IMR-90 (cell line): Measurements from ENCODE around the gene SRGAP3. TPM values are rescaled to one million over a fixed set of nuclear protein-coding genes. Genes with fewer than 3 reads are reported as not detected.

ENCODE experiments used
- ATAC-seq: fragments of 200-7000 bp; cut with Tn5 transposase; 2 replicates; pipeline ENCODE4 v1.9.1; 2020; ENCODE audit warnings: low read depth, mild to moderate bottlenecking, moderate library complexity
- BruUV-seq: library from RNA; stranded (reverse); fragments of 400-500 nt; replicated peaks from 2 replicates; lab custom pipeline; 2021; lab: Mats Ljungman, UMichigan
- CTCF ChIA-PET: fragments of 300-600 bp; formaldehyde crosslinking; extraction: SDS; loops from one replicate; lab custom pipeline; 2021; ENCODE audit warnings: antibody characterized with exemption; lab: Yijun Ruan, JAX
- POLR2A ChIA-PET: fragments of 300-600 bp; sonication (Branson Sonifier 250); formaldehyde crosslinking; loops from one replicate; lab custom pipeline; 2022; ENCODE audit warnings: antibody characterized with exemption; ENCODE audit not compliant: unreplicated experiment; lab: Charles Lee
- DNase-seq: peaks from one replicate; pipeline ENCODE4 v3.0.0; 2013
- H2AFZ ChIP-seq: replicated peaks from 2 replicates; pipeline ENCODE3; 2013; ENCODE audit warnings: low read length, mild to moderate bottlenecking; ENCODE audit not compliant: poor library complexity
- H2AK5ac ChIP-seq: 2 replicates; pipeline ENCODE4 v1.6.1; 2013; ENCODE audit warnings: low read depth, low read length, inconsistent platforms
- H2AK9ac ChIP-seq: replicated peaks from 2 replicates; pipeline ENCODE3; 2013; ENCODE audit warnings: mild to moderate bottlenecking, low read depth, low read length, moderate library complexity; ENCODE audit not compliant: poor library complexity
- H2BK120ac ChIP-seq: 2 replicates; pipeline ENCODE4 v1.6.1; 2013; ENCODE audit warnings: low read depth, low read length, inconsistent platforms
- H2BK15ac ChIP-seq: 3 replicates; pipeline ENCODE4 v1.6.1; 2013; ENCODE audit warnings: low read depth, low read length, inconsistent platforms
- H2BK20ac ChIP-seq: 2 replicates; pipeline ENCODE4 v1.6.1; 2013; ENCODE audit warnings: low read depth, mild to moderate bottlenecking, inconsistent platforms, low read length, moderate library complexity
- H2BK5ac ChIP-seq: 2 replicates; pipeline ENCODE4 v1.6.1; 2013; ENCODE audit warnings: mild to moderate bottlenecking, low read depth, low read length, inconsistent platforms; ENCODE audit not compliant: poor library complexity, severe bottlenecking
- H3K14ac ChIP-seq: replicated peaks from 2 replicates; pipeline ENCODE4 v1.6.1; 2013; ENCODE audit warnings: low read depth, low read length, inconsistent platforms
- H3K18ac ChIP-seq: 2 replicates; pipeline ENCODE4 v1.6.1; 2013; ENCODE audit warnings: low read depth, low read length, control low read depth
- H3K23ac ChIP-seq: 2 replicates; pipeline ENCODE4 v1.6.1; 2013; ENCODE audit warnings: low read depth, low read length, inconsistent platforms
- H3K27ac ChIP-seq: 2 replicates; pipeline ENCODE4 v1.5.1; 2013; ENCODE audit warnings: mild to moderate bottlenecking, control low read depth, low read length; ENCODE audit not compliant: insufficient read depth
- H3K27me3 ChIP-seq: 2 replicates; pipeline ENCODE4 v1.6.1; 2013; ENCODE audit warnings: low read length; ENCODE audit not compliant: control insufficient read depth, insufficient read depth
- H3K36me3 ChIP-seq: 2 replicates; pipeline ENCODE4 v1.6.1; 2013; ENCODE audit warnings: low read length, mixed read lengths; ENCODE audit not compliant: control insufficient read depth, insufficient read depth
- H3K4ac ChIP-seq: 2 replicates; pipeline ENCODE4 v1.6.1; 2013; ENCODE audit warnings: low read depth, low read length, inconsistent platforms
- H3K4me1 ChIP-seq: 2 replicates; pipeline ENCODE4 v1.6.1; 2013; ENCODE audit warnings: low read length, mixed read lengths; ENCODE audit not compliant: control insufficient read depth, insufficient read depth
- H3K4me2 ChIP-seq: 2 replicates; pipeline ENCODE4 v1.6.1; 2013; ENCODE audit warnings: low read depth, mild to moderate bottlenecking, control low read depth, low read length, moderate library complexity
- H3K4me3 ChIP-seq: 2 replicates; pipeline ENCODE4 v1.5.1; 2013; ENCODE audit warnings: low read depth, mild to moderate bottlenecking, control low read depth, low read length, moderate library complexity; ENCODE audit not compliant: insufficient read depth
- H3K56ac ChIP-seq: 2 replicates; pipeline ENCODE4 v1.6.1; 2013; ENCODE audit warnings: low read length, inconsistent platforms; ENCODE audit not compliant: insufficient read depth; ENCODE audit errors: extremely low read depth
- H3K79me1 ChIP-seq, 2 experiments: 2 replicates each; pipeline ENCODE4 v1.6.1; 2013; ENCODE audit warnings: low read length in 2 of 2, inconsistent platforms in 1 of 2, low read depth in 1 of 2
- H3K9ac ChIP-seq: 2 replicates; pipeline ENCODE4 v1.6.1; 2013; ENCODE audit warnings: low read depth, low read length, control low read depth
- H3K9me1 ChIP-seq: 2 replicates; pipeline ENCODE4 v1.6.1; 2013; ENCODE audit warnings: low read length, inconsistent platforms; ENCODE audit not compliant: insufficient read depth
- H3K9me3 ChIP-seq: 2 replicates; pipeline ENCODE4 v1.6.1; 2013; ENCODE audit warnings: low read length; ENCODE audit not compliant: control insufficient read depth, insufficient read depth
- H4K20me1 ChIP-seq: 2 replicates; pipeline ENCODE4 v1.6.1; 2013; ENCODE audit warnings: low read length, inconsistent platforms; ENCODE audit not compliant: insufficient read depth
- H4K5ac ChIP-seq: 2 replicates; pipeline ENCODE4 v1.6.1; 2013; ENCODE audit warnings: mild to moderate bottlenecking, low read depth, low read length, control low read depth
- H4K8ac ChIP-seq, 2 experiments: 2 replicates each; pipeline ENCODE4 v1.6.1; 2013; ENCODE audit warnings: low read depth in 2 of 2, low read length in 2 of 2, control low read depth in 1 of 2, inconsistent platforms in 1 of 2
- H4K91ac ChIP-seq: 2 replicates; pipeline ENCODE4 v1.6.1; 2013; ENCODE audit warnings: low read depth, low read length, inconsistent platforms; ENCODE audit not compliant: insufficient read depth
- FOS ChIP-seq: fragments of 150-350 bp; IDR thresholded peaks from 2 replicates; pipeline ENCODE4 v1.6.1; 2016; ENCODE audit warnings: low read depth, low read length
- MXI1 ChIP-seq: IDR thresholded peaks from 2 replicates; pipeline ENCODE4 v1.6.1; 2012; ENCODE audit warnings: low read depth, mild to moderate bottlenecking, low read length, moderate library complexity, borderline replicate concordance
- NFE2L2 ChIP-seq: fragments of 150-350 bp; IDR thresholded peaks from 2 replicates; pipeline ENCODE4 v1.6.1; 2016; ENCODE audit warnings: low read depth, mild to moderate bottlenecking, low read length
- RAD21 ChIP-seq: IDR thresholded peaks from 2 replicates; pipeline ENCODE4 v1.6.1; 2012; ENCODE audit warnings: low read length, improper control_type of control experiment
- RCOR1 ChIP-seq: IDR thresholded peaks from 2 replicates; pipeline ENCODE4 v1.6.1; 2012; ENCODE audit warnings: mild to moderate bottlenecking, low read length, improper control_type of control experiment; ENCODE audit not compliant: insufficient replicate concordance
- RFX5 ChIP-seq: IDR thresholded peaks from 2 replicates; pipeline ENCODE4 v1.8.0; 2012; ENCODE audit warnings: low read depth, mild to moderate bottlenecking, low read length, moderate library complexity
- SMC3 ChIP-seq: fragments of 150-350 bp; IDR thresholded peaks from 2 replicates; pipeline ENCODE4 v1.6.1; 2016; ENCODE audit warnings: low read depth, mild to moderate bottlenecking, antibody characterized with exemption, low read length, moderate library complexity
- WGBS, 2 experiments: methylation state at CpG; one replicate each; pipeline versions ENCODE4 v1.1.5 to v1.1.7; 2013; ENCODE audit warnings: missing lambda C conversion rate in 2 of 2; ENCODE audit not compliant: insufficient read length in 1 of 2; ENCODE audit errors: extremely low coverage in 2 of 2; 5-methylcytosine and 5-hydroxymethylcytosine counted together
- dilution Hi-C: fragments of 300-500 bp; cut with HindIII; formaldehyde crosslinking; loops from one replicate; pipeline ENCODE4 v1.14.3; 2018; ENCODE audit warnings: low sequenced_read_pairs; ENCODE audit not compliant: unreplicated experiment
- in situ Hi-C: fragments of 300-500 bp; cut with MboI; formaldehyde crosslinking; loops from 3 replicates; pipeline ENCODE4 v1.14.3; 2019; ENCODE audit warnings: low sequenced_read_pairs, inconsistent platforms, mixed read lengths
- intact Hi-C: fragments of 100-400 bp; cut with micrococcal nuclease; formaldehyde crosslinking; loops from 2 replicates; pipeline ENCODE4 v1.10.0; 2022
- polyA plus RNA-seq, 3 experiments: library from polyadenylated mRNA; depleted of rRNA; stranded (reverse); fragments of >200 nt; gene quantifications; 2 replicates each; pipeline ENCODE4 v1.2.3, GENCODE V29; 2012; ENCODE audit warnings: low replicate concordance in 1 of 3
- total RNA-seq: library from RNA; depleted of rRNA; stranded (reverse); fragments of >200 nt; gene quantifications from 2 replicates; pipeline ENCODE4 v1.2.3, GENCODE V29; 2012

SRGAP3 gene
- total and polyA plus RNA-seq, 2 of the 4 experiments (the other 2 are of a cell fraction) = 0.68 to 1.4 TPM

DNA sequence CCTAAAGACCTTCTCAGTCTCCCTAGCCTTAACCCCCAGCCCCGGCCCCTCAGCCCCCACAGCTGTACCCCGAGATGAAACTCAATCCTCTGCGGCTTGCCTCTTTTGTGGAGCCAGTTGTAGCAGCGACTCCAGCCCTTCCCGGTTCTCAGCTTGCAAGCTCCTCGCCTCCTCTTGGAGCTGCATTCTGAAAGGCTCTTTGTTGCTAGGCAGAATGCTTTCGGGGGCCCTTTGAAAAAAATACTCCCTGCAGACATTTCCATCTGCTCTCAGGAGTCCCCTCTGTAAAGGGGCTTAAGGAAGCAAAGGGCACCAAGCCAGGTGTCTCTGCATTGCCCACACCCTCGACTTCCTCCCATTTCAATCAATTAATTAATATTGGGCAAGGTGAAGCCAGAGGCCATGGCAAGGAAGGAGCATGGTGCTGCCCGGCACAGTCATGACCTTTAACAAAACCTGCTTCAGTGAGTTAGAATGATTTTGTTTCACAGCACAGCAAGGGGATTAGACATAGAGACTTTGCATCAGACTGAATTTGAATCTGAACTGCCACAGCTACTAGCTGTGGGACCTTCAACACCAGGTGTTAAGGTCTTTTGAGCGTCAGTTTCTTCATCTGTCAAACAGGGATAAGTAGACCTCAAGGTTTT is 65.5 kb downstream of the SRGAP3 start:
- Histone ChIP-seq H3K27me3 (0 out of 2 replicates have a peak, but pooled peaks cover 4% of the 10 kb centered on the region), H3K4ac (no peak overlapping the region), H2BK120ac (no peak overlapping the region), H2AFZ (no peak overlapping the region), H3K79me1 (no peaks in the 10 kb centered on the region), H3K23ac (no peak overlapping the region), H2AK9ac (no peak overlapping the region), H3K9me3 (no peaks in the 10 kb centered on the region), H4K20me1 (no peaks in the 10 kb centered on the region), H2BK20ac (no peak overlapping the region), H3K9me1 (no peaks in the 10 kb centered on the region), H3K14ac (no peak overlapping the region), H3K4me2 (no peak overlapping the region), H3K4me1 (no peaks in the 10 kb centered on the region), H3K27ac (no peak overlapping the region), H2BK15ac (no peak overlapping the region), H3K4me3 (no peak overlapping the region), H3K56ac (no peak overlapping the region), H4K91ac (no peak overlapping the region), H2BK5ac (no peak overlapping the region), H4K5ac (no peak overlapping the region), H3K36me3 (no peaks in the 10 kb centered on the region), H3K18ac (no peak overlapping the region), H4K8ac (no peak overlapping the region), H3K9ac (no peak overlapping the region), H2AK5ac (no peak overlapping the region)
- in situ Hi-C loops = no loop called here
- DNase-seq (no peak), ATAC-seq (no peak)
- TF ChIP-seq RCOR1 = no peak
- no peak for TF ChIP-seq SMC3
- no peak for TF ChIP-seq MXI1
- TF ChIP-seq RFX5 = no peak
- TF ChIP-seq FOS = no peak
- TF ChIP-seq NFE2L2 = no peak
- no peak for TF ChIP-seq RAD21
- CTCF ChIA-PET = no interaction called here
- no TSS peak for BruUV-seq
- POLR2A ChIA-PET = no interaction called here
- intact Hi-C loops = no loop called here
- 33% methylated on average over 1 of the region's 10 CpGs; no CpG with 5 or more reads in 1 of the 2 experiments for WGBS, 2 experiments
- dilution Hi-C loops = no loop called here
